CD14-positive monocyte (primary cell): ENCODE results near the gene MAMSTR. TPM values are rescaled to one million over a fixed set of nuclear protein-coding genes. Genes with fewer than 3 reads are reported as not detected.
"Not testable (repeated sequence)": the region's sequence is repeated elsewhere in the genome, so short reads cannot be mapped to it uniquely, and the experiment has no call there.

Experiments
- DNase-seq, 3 donors: peaks; one replicate each; pipeline ENCODE4 v3.0.0-alpha.2; 2011 to 2022
- H2AFZ ChIP-seq: 2 replicates; pipeline ENCODE4 v1.6.0; 2012; ENCODE audit warnings: mild to moderate bottlenecking, low read depth, low read length, inconsistent platforms; ENCODE audit not compliant: insufficient read depth, poor library complexity, severe bottlenecking
- H3K27ac ChIP-seq, 2 donors: 1 replicate in 1 of 2; 2 replicates in 1 of 2; pipeline ENCODE4 v1.5.1; 2012 to 2013; ENCODE audit warnings: low read length in 2 of 2, control low read depth in 1 of 2, inconsistent platforms in 1 of 2, low read depth in 1 of 2, mild to moderate bottlenecking in 1 of 2
- H3K27me3 ChIP-seq, 2 donors: one replicate each; pipeline versions ENCODE4 v1.6.0 to v1.6.1; 2011 to 2013; ENCODE audit warnings: low read length in 2 of 2; ENCODE audit not compliant: control insufficient read depth in 2 of 2, insufficient read depth in 2 of 2
- H3K36me3 ChIP-seq, 2 donors: replicated peaks in 1 of 2; 1 replicate in 1 of 2; 2 replicates in 1 of 2; pipeline versions ENCODE4 v1.5.1 to v1.6.1; 2012 to 2013; ENCODE audit warnings: low read length in 2 of 2, control low read depth in 1 of 2, inconsistent platforms in 1 of 2, mild to moderate bottlenecking in 1 of 2; ENCODE audit not compliant: insufficient read depth in 2 of 2, control insufficient read depth in 1 of 2
- H3K4me1 ChIP-seq, 2 donors: 1 replicate in 1 of 2; 2 replicates in 1 of 2; pipeline versions ENCODE4 v1.5.1 to v1.6.1; 2012 to 2013; ENCODE audit warnings: low read length in 2 of 2, control low read depth in 1 of 2, inconsistent platforms in 1 of 2, mild to moderate bottlenecking in 1 of 2, moderate library complexity in 1 of 2; ENCODE audit not compliant: insufficient read depth in 2 of 2, control insufficient read depth in 1 of 2
- H3K4me2 ChIP-seq: replicated peaks from 2 replicates; pipeline ENCODE3; 2012; ENCODE audit warnings: low read length, moderate library complexity, mild to moderate bottlenecking; ENCODE audit not compliant: poor library complexity, severe bottlenecking; ENCODE audit errors: extremely low read depth
- H3K4me3 ChIP-seq, 3 experiments: fragments of 200-600 bp in 1 of 3; sonication (generic) in 1 of 3; replicated peaks in 1 of 3; 1 replicate in 2 of 3; 2 replicates in 1 of 3; pipeline ENCODE4 v1.5.1; 2011 to 2013; ENCODE audit warnings: low read length in 3 of 3, mild to moderate bottlenecking in 3 of 3, control low read depth in 2 of 3, low read depth in 2 of 3, inconsistent platforms in 1 of 3, moderate library complexity in 1 of 3
- H3K79me2 ChIP-seq: 2 replicates; pipeline ENCODE4 v1.6.0; 2012; ENCODE audit warnings: mild to moderate bottlenecking, control low read depth, inconsistent platforms, low read length, moderate library complexity; ENCODE audit not compliant: insufficient read depth
- H3K9ac ChIP-seq: 2 replicates; pipeline ENCODE4 v1.6.0; 2017; ENCODE audit warnings: low read length, mild to moderate bottlenecking; ENCODE audit not compliant: insufficient read depth, poor library complexity, severe bottlenecking
- H3K9me3 ChIP-seq, 2 donors: replicated peaks in 1 of 2; 1 replicate in 1 of 2; 2 replicates in 1 of 2; pipeline versions ENCODE4 v1.5.1 to v1.6.1; 2012 to 2013; ENCODE audit warnings: low read length in 2 of 2, control low read depth in 1 of 2; ENCODE audit not compliant: control insufficient read depth in 1 of 2, insufficient read depth in 1 of 2
- H4K20me1 ChIP-seq: 2 replicates; pipeline ENCODE4 v1.6.0; 2012; ENCODE audit warnings: mild to moderate bottlenecking, low read length, control low read depth, moderate library complexity; ENCODE audit not compliant: insufficient read depth
- H3K27ac Mint-ChIP-seq, 7 donors: one replicate each; pipeline ENCODE4 v1.8.0; 2020; ENCODE audit warnings: mild to moderate bottlenecking in 7 of 7, mixed read lengths in 7 of 7, moderate library complexity in 6 of 7, inconsistent platforms in 2 of 7
- H3K27me3 Mint-ChIP-seq, 3 donors: one replicate each; pipeline ENCODE4 v1.8.0; 2021 to 2022; ENCODE audit warnings: low read depth in 3 of 3, mild to moderate bottlenecking in 3 of 3, mixed read lengths in 3 of 3, moderate library complexity in 3 of 3, inconsistent platforms in 1 of 3
- H3K36me3 Mint-ChIP-seq, 2 donors: one replicate each; pipeline ENCODE4 v1.8.0; 2020; ENCODE audit warnings: mixed read lengths in 2 of 2, inconsistent platforms in 1 of 2, mild to moderate bottlenecking in 1 of 2
- H3K4me1 Mint-ChIP-seq: one replicate; pipeline ENCODE4 v1.8.0; 2020; ENCODE audit warnings: mild to moderate bottlenecking, mixed read lengths
- H3K4me3 Mint-ChIP-seq, 2 donors: one replicate each; pipeline ENCODE4 v1.8.0; 2020; ENCODE audit warnings: mild to moderate bottlenecking in 2 of 2, mixed read lengths in 2 of 2, moderate library complexity in 1 of 2
- H3K9me3 Mint-ChIP-seq, 7 donors: one replicate each; pipeline ENCODE4 v1.8.0; 2020 to 2022; ENCODE audit warnings: mixed read lengths in 7 of 7, mild to moderate bottlenecking in 6 of 7, moderate library complexity in 6 of 7, inconsistent platforms in 2 of 7
- WGBS: methylation state at CpG from one replicate; pipeline ENCODE4 v1.1.5; 2013; ENCODE audit warnings: missing lambda C conversion rate; ENCODE audit not compliant: insufficient coverage; 5-methylcytosine and 5-hydroxymethylcytosine counted together
- intact Hi-C, 2 donors: fragments of 100-400 bp; cut with micrococcal nuclease; formaldehyde crosslinking; loops; one replicate each; pipeline versions ENCODE4 v1.15.0 to v1.15.1; 2023
- polyA plus RNA-seq, 3 donors: library from polyadenylated mRNA; depleted of rRNA in 1 of 3; unstranded in 2 of 3; stranded (reverse) in 1 of 3; fragments of 300-500 nt in 2 of 3; fragments of >200 nt in 1 of 3; fragmentation: Illumina TruSeq in 2 of 3; gene quantifications; 1 replicate in 2 of 3; 2 replicates in 1 of 3; pipeline ENCODE4 v1.2.3, GENCODE V29; 2012 to 2021
- TF ChIP-seq, protein P1 (sequence below): fragments of 200-600 bp; IDR thresholded peaks from one replicate; pipeline ENCODE4 v1.8.0; 2022; ENCODE audit warnings: antibody characterized with exemption, mild to moderate bottlenecking

The MAMSTR gene
- polyA plus RNA-seq, 3 donors, result 0.07 TPM; not detected in 2

DNA sequence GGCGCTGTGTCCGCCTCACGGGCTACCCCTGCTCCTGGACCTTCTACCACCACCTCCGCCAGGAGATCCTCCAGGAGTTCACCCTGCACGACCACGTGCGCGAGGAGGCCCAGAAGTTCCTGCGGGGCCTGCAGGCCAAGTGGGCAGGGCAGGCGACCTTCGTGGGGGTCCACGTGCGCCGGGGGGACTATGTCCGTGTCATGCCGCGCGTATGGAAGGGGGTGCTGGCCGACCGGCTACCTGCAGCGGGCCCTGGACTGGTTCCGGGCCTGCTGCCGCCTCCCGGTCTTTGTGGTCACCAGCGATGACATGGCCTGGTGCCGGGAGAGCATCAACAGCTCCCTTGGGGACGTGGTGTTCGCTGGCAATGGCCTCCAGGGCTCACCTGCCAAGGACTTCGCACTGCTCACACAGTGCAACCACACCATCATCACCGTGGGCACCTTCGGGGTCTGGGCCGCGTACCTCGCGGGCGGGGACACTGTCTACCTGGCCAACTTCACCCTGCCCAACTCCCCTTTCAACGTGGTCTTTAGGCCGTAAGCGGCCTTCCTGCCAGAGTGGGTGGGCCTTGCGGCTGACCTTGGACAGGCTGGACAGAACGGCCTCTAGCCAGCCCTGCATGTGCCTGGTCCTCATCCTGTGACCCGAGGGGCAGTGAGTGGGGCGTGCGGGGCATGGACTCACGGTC is 38.9 kb downstream of the MAMSTR start:
- intact Hi-C loops, result no loop called here
- no peaks in the 10 kb centered on the region for H3K9me3 ChIP-seq
- H3K4me1 ChIP-seq, result no peaks in the 10 kb centered on the region
- no peaks in the 10 kb centered on the region for H3K36me3 Mint-ChIP-seq
- no peak overlapping the region for H3K4me3 Mint-ChIP-seq
- no peak overlapping the region for H3K27ac ChIP-seq
- no peak overlapping the region for H3K27ac Mint-ChIP-seq
- peaks cover 1 to 10% (median 5%) of the 10 kb centered on the region in 3 donors for H3K27me3 Mint-ChIP-seq
- no peaks in the 10 kb centered on the region for H3K9me3 Mint-ChIP-seq
- H3K79me2 ChIP-seq, result no peaks in the 10 kb centered on the region
- H3K4me3 ChIP-seq, result no peak overlapping the region
- no peak overlapping the region for H2AFZ ChIP-seq
- peaks cover 13% of the 10 kb centered on the region for H3K4me1 Mint-ChIP-seq
- TF ChIP-seq, protein P1, sequence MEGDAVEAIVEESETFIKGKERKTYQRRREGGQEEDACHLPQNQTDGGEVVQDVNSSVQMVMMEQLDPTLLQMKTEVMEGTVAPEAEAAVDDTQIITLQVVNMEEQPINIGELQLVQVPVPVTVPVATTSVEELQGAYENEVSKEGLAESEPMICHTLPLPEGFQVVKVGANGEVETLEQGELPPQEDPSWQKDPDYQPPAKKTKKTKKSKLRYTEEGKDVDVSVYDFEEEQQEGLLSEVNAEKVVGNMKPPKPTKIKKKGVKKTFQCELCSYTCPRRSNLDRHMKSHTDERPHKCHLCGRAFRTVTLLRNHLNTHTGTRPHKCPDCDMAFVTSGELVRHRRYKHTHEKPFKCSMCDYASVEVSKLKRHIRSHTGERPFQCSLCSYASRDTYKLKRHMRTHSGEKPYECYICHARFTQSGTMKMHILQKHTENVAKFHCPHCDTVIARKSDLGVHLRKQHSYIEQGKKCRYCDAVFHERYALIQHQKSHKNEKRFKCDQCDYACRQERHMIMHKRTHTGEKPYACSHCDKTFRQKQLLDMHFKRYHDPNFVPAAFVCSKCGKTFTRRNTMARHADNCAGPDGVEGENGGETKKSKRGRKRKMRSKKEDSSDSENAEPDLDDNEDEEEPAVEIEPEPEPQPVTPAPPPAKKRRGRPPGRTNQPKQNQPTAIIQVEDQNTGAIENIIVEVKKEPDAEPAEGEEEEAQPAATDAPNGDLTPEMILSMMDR, result no peak
- H3K27me3 ChIP-seq, result no peaks in the 10 kb centered on the region
- H3K36me3 ChIP-seq, result no peaks in the 10 kb centered on the region
- no peak for DNase-seq
- no peak overlapping the region for H3K9ac ChIP-seq
- 97% methylated on average over 41 of the region's 45 CpGs for WGBS
- H3K4me2 ChIP-seq, result no peak overlapping the region
- H4K20me1 ChIP-seq, result no peaks in the 10 kb centered on the region

DNA sequence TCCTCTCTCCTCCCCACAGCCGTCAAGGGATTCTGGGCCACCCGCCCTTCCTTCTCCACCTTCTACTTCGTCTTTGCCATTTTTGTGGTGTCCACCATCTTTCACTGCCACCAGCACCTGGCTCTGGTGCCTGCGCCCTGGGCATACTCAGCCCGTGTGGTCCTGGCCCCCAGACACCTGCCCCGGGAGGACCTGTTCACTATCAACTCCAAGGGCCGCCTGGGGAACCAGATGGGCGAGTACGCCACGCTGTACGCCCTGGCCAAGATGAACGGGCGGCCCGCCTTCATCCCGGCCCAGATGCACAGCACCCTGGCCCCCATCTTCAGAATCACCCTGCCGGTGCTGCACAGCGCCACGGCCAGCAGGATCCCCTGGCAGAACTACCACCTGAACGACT is 39.5 kb downstream of the MAMSTR start:
- intact Hi-C loops, DNase-seq, H3K27ac Mint-ChIP-seq, H3K36me3 ChIP-seq, H3K27me3 ChIP-seq, H3K36me3 Mint-ChIP-seq, H4K20me1 ChIP-seq, H3K4me3 ChIP-seq, H3K4me1 ChIP-seq, H3K4me2 ChIP-seq, H3K4me3 Mint-ChIP-seq, H3K79me2 ChIP-seq, H3K9me3 ChIP-seq, H3K27me3 Mint-ChIP-seq, H3K9me3 Mint-ChIP-seq, H2AFZ ChIP-seq, H3K9ac ChIP-seq, H3K27ac ChIP-seq: not testable (repeated sequence)
- 96% methylated on average over 7 of the region's 19 CpGs for WGBS
- H3K4me1 Mint-ChIP-seq, result peaks cover 18% of the 10 kb centered on the region
